ENCODE data around the gene CENPU. TPM values are rescaled to one million over a fixed set of nuclear protein-coding genes. Genes with fewer than 3 reads are reported as not detected.

Gene CENPU
- total RNA-seq, 1 experiment from 2014 or later = 124 TPM

GRCh38 chr4:184764601-184765000 is 30.7 kb upstream of the CENPU start:
- Histone ChIP-seq H4K20me1 (ENCODE audit: control insufficient read depth, insufficient read depth, insufficient read length) (no peaks in the 10 kb centered on the region), H3K4me2 (ENCODE audit: insufficient read depth, insufficient read length, low read length) (no peak overlapping the region), H3T11ph (ENCODE audit: low read length) (no peak overlapping the region), H2BK12ac (ENCODE audit: insufficient read length, low read depth, low read length) (no peak overlapping the region), H3K9ac (ENCODE audit: extremely low read depth, insufficient read length, low read length) (no peak overlapping the region), H3K4me1 (ENCODE audit: insufficient read depth, low read length) (no peaks in the 10 kb centered on the region), H2BK15ac (ENCODE audit: low read depth, low read length) (no peak overlapping the region), H3K56ac (ENCODE audit: insufficient read length, low read depth, low read length) (no peak overlapping the region), H4K91ac (ENCODE audit: insufficient read length, low read depth, low read length) (no peak overlapping the region), H3K79me1 (ENCODE audit: insufficient read depth, low read depth, low read length, poor library complexity, severe bottlenecking) (no peaks in the 10 kb centered on the region), H3K27me3 (ENCODE audit: insufficient read depth, low read length) (no peaks in the 10 kb centered on the region), H4K8ac (replicated peaks; ENCODE audit: insufficient read length, low read depth, low read length) (no peak overlapping the region), H3K27ac (ENCODE audit: insufficient read length, low read depth, low read length) (no peak overlapping the region), H2BK20ac (ENCODE audit: low read depth, low read length, poor library complexity, severe bottlenecking) (no peak overlapping the region), H2AFZ (ENCODE audit: low read length) (no peak overlapping the region), H2BK120ac (ENCODE audit: low read depth, low read length, poor library complexity, severe bottlenecking) (no peak overlapping the region), H3K4ac (ENCODE audit: low read depth, low read length) (no peak overlapping the region), H2BK5ac (ENCODE audit: insufficient read length, low read length) (no peak overlapping the region), H3K23me2 (ENCODE audit: insufficient read length, low read depth, low read length, poor library complexity, severe bottlenecking) (no peaks in the 10 kb centered on the region), H3K14ac (ENCODE audit: insufficient read depth, low read length) (no peak overlapping the region), H2AK5ac (ENCODE audit: insufficient read length, low read length) (no peak overlapping the region), H3K9me3 (ENCODE audit: control insufficient read depth, low read depth, low read length) (no peaks in the 10 kb centered on the region), H3K23ac (ENCODE audit: insufficient read length, low read depth, low read length) (no peak overlapping the region), H3K18ac (ENCODE audit: insufficient read length, low read depth, low read length) (no peak overlapping the region), H4K5ac (ENCODE audit: insufficient read length, low read depth, low read length) (no peak overlapping the region), H3K79me2 (ENCODE audit: insufficient read depth, low read length) (no peaks in the 10 kb centered on the region)
- Mint-ChIP-seq H3K4me1 (no peaks in the 10 kb centered on the region), H3K4me3 (no peak overlapping the region), H3K27me3 (ENCODE audit: low read depth) (no peaks in the 10 kb centered on the region), H3K27ac (peak overlapping the region in 1 of 3 experiments; percentile 83; a peak in 1 of 7 replicates), H3K9me3 (no peaks in the 10 kb centered on the region), H3K36me3 (ENCODE audit: insufficient read depth in 1 of 3, low read depth in 3 of 3) (no peaks in the 10 kb centered on the region)
- no peak for DNase-seq
- no CpG with 5 or more reads among the region's 4 CpGs for WGBS (ENCODE audit: extremely low coverage, insufficient read length, low lambda C conversion rate)
- no peak for TF ChIP-seq CTCF (conservative IDR thresholded peaks at IDR 0.05)

Measured in H9 (cell line).